ENCODE data around the gene ST8SIA6.

- TF ChIP-seq EZH2phosphoT487 (IDR thresholded peaks at IDR 0.05; ENCODE audit: borderline replicate concordance, low read depth, low read length) (no peak), CTCF (conservative IDR thresholded peaks at IDR 0.05; ENCODE audit: low read length) (no peak)
Observed at GRCh38 chr10:17351506-17351905, 102.9 kb downstream of the ST8SIA6 start.
